KMS-11 (cell line): ENCODE results near the gene KCTD16.

Source experiments
- H2AFZ ChIP-seq: fragments of 200-600 bp; sonication (generic); 2 replicates; pipeline ENCODE4 v1.6.1; 2016; ENCODE audit warnings: antibody characterized with exemption, mixed run types, low read depth
- H3K27ac ChIP-seq: fragments of 200-600 bp; sonication (generic); 2 replicates; pipeline ENCODE4 v1.6.1; 2016; ENCODE audit warnings: mild to moderate bottlenecking, mixed run types
- H3K27me3 ChIP-seq: fragments of 200-600 bp; sonication (generic); 2 replicates; pipeline ENCODE4 v1.6.1; 2017; ENCODE audit warnings: mild to moderate bottlenecking, low read depth, mixed run types, moderate library complexity; ENCODE audit not compliant: insufficient read depth
- H3K36me3 ChIP-seq: fragments of 200-600 bp; sonication (generic); 2 replicates; pipeline ENCODE4 v1.6.1; 2017; ENCODE audit warnings: mild to moderate bottlenecking, mixed run types; ENCODE audit not compliant: insufficient read depth
- H3K4me1 ChIP-seq: fragments of 200-600 bp; sonication (generic); 2 replicates; pipeline ENCODE4 v1.6.1; 2016; ENCODE audit warnings: mild to moderate bottlenecking, low read depth, mixed run types; ENCODE audit not compliant: poor library complexity, severe bottlenecking
- H3K4me2 ChIP-seq: fragments of 200-600 bp; sonication (generic); 2 replicates; pipeline ENCODE4 v1.7.0; 2016; ENCODE audit warnings: mild to moderate bottlenecking, mixed run types
- H3K4me3 ChIP-seq: fragments of 200-600 bp; sonication (generic); IDR thresholded peaks from 2 replicates; pipeline ENCODE4 v1.6.1; 2017; ENCODE audit warnings: low read depth, low read length, mixed read lengths; ENCODE audit not compliant: insufficient read depth
- H3K79me2 ChIP-seq: fragments of 200-600 bp; sonication (generic); 2 replicates; pipeline ENCODE4 v1.6.1; 2016; ENCODE audit warnings: low read depth, mixed run types; ENCODE audit not compliant: insufficient read depth
- H3K9ac ChIP-seq: fragments of 200-600 bp; sonication (generic); 2 replicates; pipeline ENCODE4 v1.6.1; 2016; ENCODE audit warnings: mild to moderate bottlenecking, mixed run types
- H4K20me1 ChIP-seq: fragments of 200-600 bp; sonication (generic); 2 replicates; pipeline ENCODE4 v1.6.1; 2016; ENCODE audit warnings: mild to moderate bottlenecking, mixed run types; ENCODE audit not compliant: insufficient read depth
- TF ChIP-seq, protein P1 (sequence below): fragments of 200-600 bp; sonication (generic); conservative IDR thresholded peaks from 2 replicates; pipeline ENCODE4 v1.6.1; 2017; ENCODE audit warnings: low read depth, mild to moderate bottlenecking, antibody characterized with exemption, low read length, moderate library complexity, mixed read lengths

Gene KCTD16

DNA sequence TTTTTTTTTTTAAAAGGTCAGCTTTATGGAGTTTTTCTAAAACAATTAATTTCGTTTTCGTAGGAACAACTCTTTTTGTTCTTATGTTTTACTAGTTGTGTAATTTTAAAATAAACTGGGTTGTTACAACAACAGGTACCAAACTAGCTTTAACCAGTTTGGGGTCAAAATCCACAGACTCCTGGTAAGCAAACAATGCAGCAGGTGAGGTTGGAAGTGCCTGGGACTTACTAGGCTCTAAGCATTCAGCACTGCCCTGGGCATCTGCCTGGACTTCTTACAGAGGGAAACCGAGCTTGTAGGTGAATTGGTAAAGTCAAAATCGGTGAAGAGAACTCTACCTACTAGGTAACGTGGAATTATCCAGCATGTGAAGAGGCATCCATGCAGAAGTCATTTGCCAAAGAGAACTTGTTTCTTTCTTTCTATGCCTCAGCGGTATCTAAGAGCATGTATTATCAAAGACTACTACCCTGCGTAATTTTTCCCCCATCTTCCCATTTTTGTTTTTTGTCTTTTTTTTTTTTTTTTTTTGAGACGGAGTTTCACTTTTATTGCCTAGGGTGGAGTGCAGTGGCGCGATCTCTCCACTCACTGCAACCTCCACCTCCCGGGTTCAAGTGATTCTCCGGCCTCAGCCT is 145.4 kb downstream of the KCTD16 start:
- H2AFZ ChIP-seq, result no peak overlapping the region

DNA sequence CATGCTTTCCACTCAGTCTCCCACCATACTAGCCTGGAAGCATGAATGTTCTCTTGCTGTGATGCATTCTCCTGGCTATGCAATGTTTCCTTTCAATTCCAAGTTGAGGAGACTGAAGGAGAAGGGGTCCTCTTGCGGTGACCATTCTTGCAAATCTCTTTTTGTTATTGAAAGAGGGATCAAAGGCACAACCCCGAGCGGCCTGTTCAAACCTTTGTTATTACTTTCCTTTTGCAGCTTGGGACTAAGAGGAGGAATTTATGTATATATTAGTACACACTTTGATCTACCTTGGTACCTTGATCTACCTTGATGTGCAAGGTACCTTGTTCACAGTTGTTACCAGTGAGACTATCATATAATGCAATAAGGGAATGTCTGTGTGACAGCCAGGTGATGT is 147.3 kb downstream of the KCTD16 start:
- Histone ChIP-seq H3K27me3 (no peaks in the 10 kb centered on the region), H3K4me2 (no peak overlapping the region)

More for the DNA sequence above, 145.4 kb downstream of the KCTD16 start:
- Histone ChIP-seq H3K79me2 (no peaks in the 10 kb centered on the region), H3K27me3 (no peaks in the 10 kb centered on the region), H3K9ac (no peak overlapping the region), H3K4me1 (no peaks in the 10 kb centered on the region), H3K36me3 (no peaks in the 10 kb centered on the region), H3K4me2 (no peak overlapping the region), H4K20me1 (no peaks in the 10 kb centered on the region), H3K27ac (no peak overlapping the region), H3K4me3 (no peak overlapping the region)
- TF ChIP-seq, protein P1, sequence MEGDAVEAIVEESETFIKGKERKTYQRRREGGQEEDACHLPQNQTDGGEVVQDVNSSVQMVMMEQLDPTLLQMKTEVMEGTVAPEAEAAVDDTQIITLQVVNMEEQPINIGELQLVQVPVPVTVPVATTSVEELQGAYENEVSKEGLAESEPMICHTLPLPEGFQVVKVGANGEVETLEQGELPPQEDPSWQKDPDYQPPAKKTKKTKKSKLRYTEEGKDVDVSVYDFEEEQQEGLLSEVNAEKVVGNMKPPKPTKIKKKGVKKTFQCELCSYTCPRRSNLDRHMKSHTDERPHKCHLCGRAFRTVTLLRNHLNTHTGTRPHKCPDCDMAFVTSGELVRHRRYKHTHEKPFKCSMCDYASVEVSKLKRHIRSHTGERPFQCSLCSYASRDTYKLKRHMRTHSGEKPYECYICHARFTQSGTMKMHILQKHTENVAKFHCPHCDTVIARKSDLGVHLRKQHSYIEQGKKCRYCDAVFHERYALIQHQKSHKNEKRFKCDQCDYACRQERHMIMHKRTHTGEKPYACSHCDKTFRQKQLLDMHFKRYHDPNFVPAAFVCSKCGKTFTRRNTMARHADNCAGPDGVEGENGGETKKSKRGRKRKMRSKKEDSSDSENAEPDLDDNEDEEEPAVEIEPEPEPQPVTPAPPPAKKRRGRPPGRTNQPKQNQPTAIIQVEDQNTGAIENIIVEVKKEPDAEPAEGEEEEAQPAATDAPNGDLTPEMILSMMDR, result no peak

DNA sequence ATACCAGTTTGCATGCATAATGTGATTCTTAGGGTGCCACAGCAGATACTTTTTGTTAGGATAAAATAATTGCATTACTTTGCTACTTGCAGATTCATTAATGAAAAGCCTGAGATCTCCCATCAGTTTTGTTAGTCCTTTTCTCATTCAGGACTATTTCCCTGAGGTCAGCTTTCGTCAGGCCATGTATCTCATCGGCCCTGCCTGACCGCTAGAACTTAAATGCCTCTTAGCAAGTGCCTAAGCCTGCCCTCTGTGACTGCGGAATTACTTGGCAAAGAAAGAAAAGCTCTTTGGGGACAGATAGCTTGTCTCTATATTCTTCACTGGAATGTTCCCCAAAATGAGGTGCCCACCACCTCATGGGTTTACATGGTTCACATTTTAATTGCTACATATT is 147.8 kb downstream of the KCTD16 start:
- Histone ChIP-seq H3K79me2 (no peaks in the 10 kb centered on the region), H3K27me3 (no peaks in the 10 kb centered on the region), H3K4me1 (no peaks in the 10 kb centered on the region), H3K9ac (no peak overlapping the region), H3K36me3 (no peaks in the 10 kb centered on the region), H3K4me2 (no peak overlapping the region), H2AFZ (no peak overlapping the region), H3K27ac (no peak overlapping the region), H4K20me1 (no peaks in the 10 kb centered on the region), H3K4me3 (no peak overlapping the region)
- TF ChIP-seq, protein P1, result no peak

More for the DNA sequence above, 147.3 kb downstream of the KCTD16 start:
- H2AFZ ChIP-seq, result no peak overlapping the region
- H3K9ac ChIP-seq, result no peak overlapping the region
- H3K4me3 ChIP-seq, result no peak overlapping the region
- no peaks in the 10 kb centered on the region for H3K4me1 ChIP-seq
- no peaks in the 10 kb centered on the region for H4K20me1 ChIP-seq
- no peaks in the 10 kb centered on the region for H3K36me3 ChIP-seq
- H3K27ac ChIP-seq, result no peak overlapping the region
- H3K79me2 ChIP-seq, result no peaks in the 10 kb centered on the region
- TF ChIP-seq, protein P1, result no peak

DNA sequence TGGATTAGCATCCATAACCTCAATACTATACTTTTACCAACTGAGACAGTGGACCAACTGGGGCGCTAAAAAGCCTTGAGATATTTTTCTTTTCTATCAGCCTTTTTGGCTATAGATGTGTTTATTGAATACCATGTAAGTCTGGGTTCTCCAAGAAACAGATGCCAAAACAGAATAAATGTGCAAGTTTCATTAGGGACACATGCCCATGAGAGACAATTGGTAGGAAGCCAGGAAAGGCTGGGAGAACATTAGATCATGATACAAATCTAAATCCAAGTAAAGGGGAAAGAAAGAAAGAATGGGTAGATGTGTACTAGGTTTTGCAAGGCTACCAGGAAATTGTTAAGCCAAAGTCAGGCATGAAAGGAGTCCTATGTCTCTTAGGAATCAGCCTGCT is 152.5 kb downstream of the KCTD16 start:
- no peaks in the 10 kb centered on the region for H3K36me3 ChIP-seq
- no peaks in the 10 kb centered on the region for H3K27me3 ChIP-seq
- H3K79me2 ChIP-seq, result no peaks in the 10 kb centered on the region
- H3K27ac ChIP-seq, result no peak overlapping the region
- TF ChIP-seq, protein P1, result no peak
- H3K4me3 ChIP-seq, result no peak overlapping the region
- H2AFZ ChIP-seq, result no peak overlapping the region
- H3K4me2 ChIP-seq, result no peak overlapping the region
- H3K4me1 ChIP-seq, result no peaks in the 10 kb centered on the region
- no peaks in the 10 kb centered on the region for H4K20me1 ChIP-seq
- no peak overlapping the region for H3K9ac ChIP-seq
